H9 (cell line): Measurements from ENCODE around the gene STK11IP. TPM values are rescaled to one million over a fixed set of nuclear protein-coding genes. Genes with fewer than 3 reads are reported as not detected.

ENCODE experiments used
- DNase-seq: peaks from one replicate; pipeline ENCODE4 v3.0.0-alpha.2; 2017
- H2AFZ ChIP-seq: one replicate; pipeline ENCODE4 v1.6.1; 2013; ENCODE audit warnings: mild to moderate bottlenecking, low read length, control low read depth, moderate library complexity
- H2AK5ac ChIP-seq: 2 replicates; pipeline ENCODE4 v1.6.1; 2013; ENCODE audit warnings: low read length, control low read depth, mixed read lengths; ENCODE audit not compliant: insufficient read length
- H2BK120ac ChIP-seq: one replicate; pipeline ENCODE4 v1.6.1; 2013; ENCODE audit warnings: low read depth, mild to moderate bottlenecking, low read length, control low read depth, inconsistent platforms; ENCODE audit not compliant: poor library complexity, severe bottlenecking
- H2BK12ac ChIP-seq: 2 replicates; pipeline ENCODE4 v1.6.1; 2013; ENCODE audit warnings: low read length, control low read depth, mixed read lengths, low read depth; ENCODE audit not compliant: insufficient read length
- H2BK15ac ChIP-seq: 2 replicates; pipeline ENCODE4 v1.6.1; 2013; ENCODE audit warnings: low read depth, low read length, control low read depth
- H2BK20ac ChIP-seq: one replicate; pipeline ENCODE4 v1.6.1; 2013; ENCODE audit warnings: low read depth, mild to moderate bottlenecking, low read length, control low read depth, inconsistent platforms; ENCODE audit not compliant: poor library complexity, severe bottlenecking
- H2BK5ac ChIP-seq: 2 replicates; pipeline ENCODE4 v1.6.1; 2013; ENCODE audit warnings: low read length, control low read depth, mixed read lengths; ENCODE audit not compliant: insufficient read length
- H3K14ac ChIP-seq: 2 replicates; pipeline ENCODE4 v1.6.1; 2013; ENCODE audit warnings: low read length, control low read depth; ENCODE audit not compliant: insufficient read depth
- H3K18ac ChIP-seq: 2 replicates; pipeline ENCODE4 v1.6.1; 2013; ENCODE audit warnings: low read depth, mild to moderate bottlenecking, mixed read lengths, low read length, control low read depth; ENCODE audit not compliant: insufficient read length
- H3K23ac ChIP-seq: 2 replicates; pipeline ENCODE4 v1.6.1; 2013; ENCODE audit warnings: low read length, control low read depth, mixed read lengths, low read depth; ENCODE audit not compliant: insufficient read length
- H3K23me2 ChIP-seq: 2 replicates; pipeline ENCODE4 v1.6.1; 2013; ENCODE audit warnings: low read depth, mild to moderate bottlenecking, mixed read lengths, low read length, control low read depth; ENCODE audit not compliant: insufficient read length, poor library complexity, severe bottlenecking
- H3K27ac ChIP-seq: 2 replicates; pipeline ENCODE4 v1.5.1; 2013; ENCODE audit warnings: low read length, control low read depth, mixed read lengths, low read depth; ENCODE audit not compliant: insufficient read length
- H3K27me3 ChIP-seq: 2 replicates; pipeline ENCODE4 v1.6.1; 2013; ENCODE audit warnings: low read length, control low read depth, inconsistent platforms; ENCODE audit not compliant: insufficient read depth
- H3K4ac ChIP-seq: 2 replicates; pipeline ENCODE4 v1.6.1; 2013; ENCODE audit warnings: low read depth, mild to moderate bottlenecking, control low read depth, inconsistent platforms, low read length, moderate library complexity
- H3K4me1 ChIP-seq: 2 replicates; pipeline ENCODE4 v1.6.1; 2013; ENCODE audit warnings: low read length, control low read depth, inconsistent platforms; ENCODE audit not compliant: insufficient read depth
- H3K4me2 ChIP-seq: 2 replicates; pipeline ENCODE4 v1.6.1; 2013; ENCODE audit warnings: low read length, control low read depth, mixed read lengths; ENCODE audit not compliant: insufficient read length, insufficient read depth
- H3K56ac ChIP-seq: 2 replicates; pipeline ENCODE4 v1.6.1; 2013; ENCODE audit warnings: low read depth, mild to moderate bottlenecking, mixed read lengths, low read length, control low read depth; ENCODE audit not compliant: insufficient read length
- H3K79me1 ChIP-seq: 2 replicates; pipeline ENCODE4 v1.6.1; 2013; ENCODE audit warnings: low read depth, mild to moderate bottlenecking, moderate library complexity, low read length, control low read depth, inconsistent platforms; ENCODE audit not compliant: insufficient read depth, poor library complexity, severe bottlenecking
- H3K79me2 ChIP-seq: 2 replicates; pipeline ENCODE4 v1.6.1; 2013; ENCODE audit warnings: low read length, control low read depth, inconsistent platforms; ENCODE audit not compliant: insufficient read depth
- H3K9ac ChIP-seq: 2 replicates; pipeline ENCODE4 v1.6.1; 2013; ENCODE audit warnings: low read length, control low read depth, mixed read lengths; ENCODE audit not compliant: insufficient read length; ENCODE audit errors: extremely low read depth
- H3K9me3 ChIP-seq: one replicate; pipeline ENCODE4 v1.6.1; 2013; ENCODE audit warnings: low read depth, low read length, inconsistent platforms; ENCODE audit not compliant: control insufficient read depth
- H3T11ph ChIP-seq: one replicate; pipeline ENCODE4 v1.6.1; 2013; ENCODE audit warnings: mild to moderate bottlenecking, low read length, control low read depth, inconsistent platforms
- H4K20me1 ChIP-seq: one replicate; pipeline ENCODE4 v1.6.1; 2013; ENCODE audit not compliant: control insufficient read depth, insufficient read length, insufficient read depth
- H4K5ac ChIP-seq: 2 replicates; pipeline ENCODE4 v1.6.1; 2013; ENCODE audit warnings: low read depth, mild to moderate bottlenecking, mixed read lengths, low read length, control low read depth; ENCODE audit not compliant: insufficient read length
- H4K8ac ChIP-seq: replicated peaks from 2 replicates; pipeline ENCODE4 v1.6.1; 2013; ENCODE audit warnings: low read length, control low read depth, mixed read lengths, low read depth; ENCODE audit not compliant: insufficient read length
- H4K91ac ChIP-seq: 2 replicates; pipeline ENCODE4 v1.6.1; 2013; ENCODE audit warnings: low read depth, mild to moderate bottlenecking, moderate library complexity, mixed read lengths, low read length, control low read depth; ENCODE audit not compliant: insufficient read length
- H3K27ac Mint-ChIP-seq, 3 experiments: 2 replicates in 2 of 3; 3 replicates in 1 of 3; pipeline ENCODE4 v1.8.0; 2020 to 2021; ENCODE audit warnings: mixed read lengths in 3 of 3, mild to moderate bottlenecking in 1 of 3, moderate library complexity in 1 of 3
- H3K27me3 Mint-ChIP-seq: 2 replicates; pipeline ENCODE4 v1.8.0; 2021; ENCODE audit warnings: low read depth, mild to moderate bottlenecking, moderate library complexity, mixed read lengths
- H3K36me3 Mint-ChIP-seq, 3 experiments: 2 replicates in 2 of 3; 3 replicates in 1 of 3; pipeline ENCODE4 v1.8.0; 2020 to 2021; ENCODE audit warnings: low read depth in 3 of 3, mixed read lengths in 3 of 3; ENCODE audit not compliant: insufficient read depth in 1 of 3
- H3K4me1 Mint-ChIP-seq, 2 experiments: 2 replicates each; pipeline ENCODE4 v1.8.0; 2020; ENCODE audit warnings: mixed read lengths in 2 of 2
- H3K4me3 Mint-ChIP-seq, 2 experiments: 2 replicates in 1 of 2; 3 replicates in 1 of 2; pipeline ENCODE4 v1.8.0; 2020 to 2021; ENCODE audit warnings: mild to moderate bottlenecking in 2 of 2, mixed read lengths in 2 of 2, moderate library complexity in 1 of 2
- H3K9me3 Mint-ChIP-seq, 2 experiments: 2 replicates in 1 of 2; 3 replicates in 1 of 2; pipeline ENCODE4 v1.8.0; 2020; ENCODE audit warnings: mild to moderate bottlenecking in 2 of 2, mixed read lengths in 2 of 2, moderate library complexity in 1 of 2
- WGBS: extraction: QIAGEN DNeasy Blood & Tissue Kit; methylation state at CpG from one replicate; pipeline ENCODE4 v1.1.7; 2013; ENCODE audit warnings: missing lambda C conversion rate, low lambda C conversion rate, mixed read lengths; ENCODE audit not compliant: insufficient read length; ENCODE audit errors: extremely low coverage; 5-methylcytosine and 5-hydroxymethylcytosine counted together
- total RNA-seq: library from RNA; stranded (reverse); gene quantifications from 2 replicates; pipeline ENCODE4 v1.2.1, GENCODE V29; 2021
- TF ChIP-seq, protein P1 (sequence below): fragments of 200-600 bp; sonication (generic); conservative IDR thresholded peaks from 3 replicates; pipeline ENCODE4 v1.8.0; 2021; ENCODE audit warnings: antibody characterized with exemption, mild to moderate bottlenecking

STK11IP gene
- total RNA-seq, 1 experiment from 2014 or later, result 31.1 TPM

DNA sequence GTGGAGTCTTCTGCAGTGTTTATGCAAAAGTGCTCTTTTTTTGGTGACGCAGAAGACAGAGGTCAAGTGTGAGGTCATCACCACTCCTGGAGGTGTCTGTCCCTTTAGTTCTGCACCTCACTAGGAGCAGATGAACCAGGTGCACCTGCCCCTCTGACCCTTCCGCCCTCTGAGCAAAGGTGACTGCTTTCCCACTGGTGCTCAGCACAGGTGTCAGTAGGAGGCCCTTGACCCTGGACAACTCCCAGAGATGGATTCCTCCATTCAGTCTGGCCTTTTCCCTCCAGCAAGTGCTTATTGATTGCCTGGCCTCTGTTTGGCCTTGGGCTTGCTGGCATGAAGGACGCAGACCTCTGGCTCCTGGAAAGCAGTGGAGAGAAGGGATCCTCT, 21.1 kb downstream of the STK11IP start:
- Mint-ChIP-seq H3K4me1 (peaks cover 0 to 4% of the 10 kb centered on the region in 2 experiments; a peak in 3 of 4 replicates), H3K4me3 (no peak overlapping the region), H3K36me3 (peaks cover 0 to 12% (median 7%) of the 10 kb centered on the region in 3 experiments; a peak in 4 of 7 replicates), H3K9me3 (no peaks in the 10 kb centered on the region), H3K27ac (no peak overlapping the region; a peak in 1 of 7 replicates), H3K27me3 (no peaks in the 10 kb centered on the region; the same call in 1 of the 2 replicates)
- H3K23me2 ChIP-seq, result no peaks in the 10 kb centered on the region
- no peak overlapping the region for H2BK120ac ChIP-seq
- H2BK5ac ChIP-seq, result no peak overlapping the region
- H3K4me2 ChIP-seq, result no peak overlapping the region
- H2AFZ ChIP-seq, result no peak overlapping the region
- H3K18ac ChIP-seq, result no peak overlapping the region
- no peaks in the 10 kb centered on the region for H3K79me2 ChIP-seq
- no CpG with 5 or more reads among the region's 3 CpGs for WGBS
- H3K56ac ChIP-seq, result no peak overlapping the region
- no peak overlapping the region for H2BK20ac ChIP-seq
- H3T11ph ChIP-seq, result no peak overlapping the region
- no peaks in the 10 kb centered on the region for H3K4me1 ChIP-seq
- no peak for DNase-seq
- H4K91ac ChIP-seq, result no peak overlapping the region
- no peak overlapping the region for H4K5ac ChIP-seq
- H3K27me3 ChIP-seq, result no peaks in the 10 kb centered on the region
- H3K9ac ChIP-seq, result no peak overlapping the region
- H2BK15ac ChIP-seq, result no peak overlapping the region
- H3K79me1 ChIP-seq, result no peaks in the 10 kb centered on the region
- H4K20me1 ChIP-seq, result no peaks in the 10 kb centered on the region
- H2BK12ac ChIP-seq, result no peak overlapping the region
- H3K14ac ChIP-seq, result no peak overlapping the region
- TF ChIP-seq, protein P1, sequence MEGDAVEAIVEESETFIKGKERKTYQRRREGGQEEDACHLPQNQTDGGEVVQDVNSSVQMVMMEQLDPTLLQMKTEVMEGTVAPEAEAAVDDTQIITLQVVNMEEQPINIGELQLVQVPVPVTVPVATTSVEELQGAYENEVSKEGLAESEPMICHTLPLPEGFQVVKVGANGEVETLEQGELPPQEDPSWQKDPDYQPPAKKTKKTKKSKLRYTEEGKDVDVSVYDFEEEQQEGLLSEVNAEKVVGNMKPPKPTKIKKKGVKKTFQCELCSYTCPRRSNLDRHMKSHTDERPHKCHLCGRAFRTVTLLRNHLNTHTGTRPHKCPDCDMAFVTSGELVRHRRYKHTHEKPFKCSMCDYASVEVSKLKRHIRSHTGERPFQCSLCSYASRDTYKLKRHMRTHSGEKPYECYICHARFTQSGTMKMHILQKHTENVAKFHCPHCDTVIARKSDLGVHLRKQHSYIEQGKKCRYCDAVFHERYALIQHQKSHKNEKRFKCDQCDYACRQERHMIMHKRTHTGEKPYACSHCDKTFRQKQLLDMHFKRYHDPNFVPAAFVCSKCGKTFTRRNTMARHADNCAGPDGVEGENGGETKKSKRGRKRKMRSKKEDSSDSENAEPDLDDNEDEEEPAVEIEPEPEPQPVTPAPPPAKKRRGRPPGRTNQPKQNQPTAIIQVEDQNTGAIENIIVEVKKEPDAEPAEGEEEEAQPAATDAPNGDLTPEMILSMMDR, result no peak
- no peak overlapping the region for H4K8ac ChIP-seq
- H3K4ac ChIP-seq, result no peak overlapping the region
- no peak overlapping the region for H2AK5ac ChIP-seq
- no peak overlapping the region for H3K23ac ChIP-seq
- H3K9me3 ChIP-seq, result no peaks in the 10 kb centered on the region
- H3K27ac ChIP-seq, result no peak overlapping the region
